CD4-positive, alpha-beta T cell (primary cell): ENCODE data around the gene ERMARD. TPM values are rescaled to one million over a fixed set of nuclear protein-coding genes. Genes with fewer than 3 reads are reported as not detected.

Experiments
- ATAC-seq: fragments of 200-7000 bp; cut with Tn5 transposase; one replicate; pipeline ENCODE4 v1.10.0; 2022; ENCODE audit warnings: mild to moderate bottlenecking; ENCODE audit not compliant: poor library complexity
- CTCF ChIA-PET: fragments of 350-600 bp; sonication (Branson Sonifier 250); formaldehyde crosslinking; loops from one replicate; lab custom pipeline; 2021; ENCODE audit warnings: antibody characterized with exemption, inconsistent platforms; lab: Charles Lee
- POLR2A ChIA-PET: fragments of 350-600 bp; sonication (Branson Sonifier 250); formaldehyde crosslinking; loops from one replicate; lab custom pipeline; 2021; ENCODE audit warnings: antibody characterized with exemption, inconsistent platforms; lab: Charles Lee
- DNase-seq, 14 experiments: peaks; one replicate each; pipeline ENCODE4 v3.0.0-alpha.2; 2013 to 2020; ENCODE audit warnings: mixed read lengths in 2 of 14
- H3K27ac ChIP-seq, 2 donors: one replicate each; pipeline versions ENCODE4 v1.5.1 to v1.7.0; 2013; ENCODE audit warnings: low read length in 2 of 2, low read depth in 1 of 2, mild to moderate bottlenecking in 1 of 2
- H3K27me3 ChIP-seq, 2 experiments: 1 replicate in 1 of 2; 2 replicates in 1 of 2; pipeline versions ENCODE4 v1.6.1 to v1.7.0; 2013; ENCODE audit warnings: low read length in 2 of 2, control low read depth in 1 of 2, mild to moderate bottlenecking in 1 of 2, moderate library complexity in 1 of 2; ENCODE audit not compliant: insufficient read depth in 2 of 2, control insufficient read depth in 1 of 2
- H3K36me3 ChIP-seq: one replicate; pipeline ENCODE4 v1.6.1; 2013; ENCODE audit warnings: low read length, control low read depth; ENCODE audit not compliant: insufficient read depth
- H3K4me1 ChIP-seq: one replicate; pipeline ENCODE4 v1.6.1; 2013; ENCODE audit warnings: low read length, control low read depth; ENCODE audit not compliant: insufficient read depth
- H3K4me3 ChIP-seq: one replicate; pipeline ENCODE4 v1.5.1; 2013; ENCODE audit warnings: mild to moderate bottlenecking, low read length, moderate library complexity
- H3K9me3 ChIP-seq, 2 experiments: 1 replicate in 1 of 2; 2 replicates in 1 of 2; pipeline versions ENCODE4 v1.6.1 to v1.7.0; 2013; ENCODE audit warnings: low read length in 2 of 2, mild to moderate bottlenecking in 2 of 2, control low read depth in 1 of 2, moderate library complexity in 1 of 2; ENCODE audit not compliant: control insufficient read depth in 1 of 2, insufficient read depth in 1 of 2
- H3K27ac Mint-ChIP-seq: one replicate; pipeline ENCODE4 v1.8.0; 2020; ENCODE audit warnings: mixed read lengths
- H3K27me3 Mint-ChIP-seq: one replicate; pipeline ENCODE4 v1.8.0; 2021; ENCODE audit warnings: mixed read lengths
- H3K36me3 Mint-ChIP-seq: one replicate; pipeline ENCODE4 v1.8.0; 2021; ENCODE audit warnings: low read depth, mixed read lengths
- H3K4me1 Mint-ChIP-seq: one replicate; pipeline ENCODE4 v1.8.0; 2021; ENCODE audit warnings: low read depth, mixed read lengths
- H3K4me3 Mint-ChIP-seq: one replicate; pipeline ENCODE4 v1.8.0; 2020; ENCODE audit warnings: mild to moderate bottlenecking, mixed read lengths
- H3K9me3 Mint-ChIP-seq: one replicate; pipeline ENCODE4 v1.8.0; 2020; ENCODE audit warnings: mixed read lengths
- intact Hi-C, 2 experiments: fragments of 100-400 bp; cut with DNase I in 1 of 2; cut with micrococcal nuclease in 1 of 2; formaldehyde crosslinking; loops; one replicate each; pipeline versions ENCODE4 v1.15.1 to v1.9.0; 2023 to 2025; cut with DNase I, micrococcal nuclease
- polyA plus RNA-seq, 2 donors: library from polyadenylated mRNA; unstranded; fragments of 120-200 nt; gene quantifications; one replicate each; pipeline ENCODE4 v1.2.1, GENCODE V29; 2013
- total RNA-seq, 174 experiments: library from RNA in 2 of 174; stranded (reverse) in 2 of 174; gene quantifications; one replicate each; pipeline ENCODE4 v1.2.3 and lab custom pipeline; 2021 to 2026
- TF ChIP-seq, protein P1 (sequence below): fragments of 200-600 bp; IDR thresholded peaks from one replicate; pipeline ENCODE4 v1.8.0; 2022; ENCODE audit warnings: antibody characterized with exemption, mild to moderate bottlenecking

Gene ERMARD
- total RNA-seq = 10 to 100 TPM; 24.2 to 26.2 TPM
- 23.2 TPM for polyA plus RNA-seq (2013, experiment 1 of 2)
- 28.6 TPM for polyA plus RNA-seq (2013, experiment 2 of 2)
- 11.4 to 54.2 (median 29.3) reads per million in 172 experiments for total RNA-seq (lab: John Stamatoyannopoulos, UW)

DNA sequence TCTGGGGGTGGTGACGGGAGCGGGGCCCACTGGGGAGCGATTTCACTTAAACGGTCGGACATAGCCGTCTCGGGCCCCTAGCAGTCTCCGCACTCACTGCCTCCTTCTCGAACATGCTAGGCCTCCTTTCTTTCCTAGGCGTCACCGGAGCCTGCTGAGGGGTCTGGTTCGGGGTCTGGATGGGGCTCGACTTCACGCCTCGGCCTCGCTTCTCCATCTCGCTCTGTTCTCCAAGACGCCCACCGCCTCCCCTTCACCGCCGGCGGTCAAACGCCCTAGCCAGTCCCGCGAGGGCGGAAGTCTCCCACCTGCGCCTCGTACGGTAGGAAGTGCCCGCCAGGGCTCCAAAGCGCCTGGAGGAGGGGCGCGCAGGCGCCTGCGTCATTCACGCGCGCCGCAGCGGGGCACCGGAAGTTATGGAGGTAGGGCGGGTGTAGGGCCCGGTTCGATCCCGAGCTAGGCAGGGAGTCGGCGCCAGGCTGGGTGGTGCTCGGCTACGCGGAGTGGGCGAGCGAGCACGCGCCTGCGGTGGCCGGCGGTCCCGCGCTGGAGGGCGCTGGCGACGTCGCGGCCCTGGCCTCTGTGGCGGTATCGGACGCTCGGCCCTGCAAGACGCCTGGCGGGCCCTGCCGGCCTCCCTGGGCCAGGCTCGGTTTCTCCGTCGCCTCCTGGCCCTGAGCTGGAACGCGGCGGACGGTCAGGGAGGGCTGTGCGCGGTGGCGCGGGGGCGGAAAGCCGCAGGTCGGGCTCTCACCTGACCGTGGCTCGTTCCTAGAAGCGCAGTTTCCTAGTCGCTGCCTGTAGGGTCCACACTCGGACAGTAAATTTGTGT is at the start of gene ERMARD, which contains the start of gene DYNLT2:
Gene ERMARD, plus strand, starts transcription at position 381 of the 832 bp plus-strand sequence. Its CDS starts 36 bp downstream, at position 417.
Gene DYNLT2, minus strand, starts transcription at position 331 of the 832 bp plus-strand sequence. Its CDS starts 114 bp downstream, at position 217.
- H3K4me3 Mint-ChIP-seq = peak within 1 kb of the TSS; percentile 99
- peak within 1 kb of the TSS; percentile 92 to 94 for H3K27ac ChIP-seq
- no peaks in the 10 kb centered on the region for H3K27me3 Mint-ChIP-seq
- no peaks in the 10 kb centered on the region for H3K27me3 ChIP-seq
- TF ChIP-seq, protein P1, sequence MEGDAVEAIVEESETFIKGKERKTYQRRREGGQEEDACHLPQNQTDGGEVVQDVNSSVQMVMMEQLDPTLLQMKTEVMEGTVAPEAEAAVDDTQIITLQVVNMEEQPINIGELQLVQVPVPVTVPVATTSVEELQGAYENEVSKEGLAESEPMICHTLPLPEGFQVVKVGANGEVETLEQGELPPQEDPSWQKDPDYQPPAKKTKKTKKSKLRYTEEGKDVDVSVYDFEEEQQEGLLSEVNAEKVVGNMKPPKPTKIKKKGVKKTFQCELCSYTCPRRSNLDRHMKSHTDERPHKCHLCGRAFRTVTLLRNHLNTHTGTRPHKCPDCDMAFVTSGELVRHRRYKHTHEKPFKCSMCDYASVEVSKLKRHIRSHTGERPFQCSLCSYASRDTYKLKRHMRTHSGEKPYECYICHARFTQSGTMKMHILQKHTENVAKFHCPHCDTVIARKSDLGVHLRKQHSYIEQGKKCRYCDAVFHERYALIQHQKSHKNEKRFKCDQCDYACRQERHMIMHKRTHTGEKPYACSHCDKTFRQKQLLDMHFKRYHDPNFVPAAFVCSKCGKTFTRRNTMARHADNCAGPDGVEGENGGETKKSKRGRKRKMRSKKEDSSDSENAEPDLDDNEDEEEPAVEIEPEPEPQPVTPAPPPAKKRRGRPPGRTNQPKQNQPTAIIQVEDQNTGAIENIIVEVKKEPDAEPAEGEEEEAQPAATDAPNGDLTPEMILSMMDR = no peak
- peaks cover 39% of the 10 kb centered on the region for H3K4me1 Mint-ChIP-seq
- H3K4me3 ChIP-seq = peak within 1 kb of the TSS; percentile 87
- ChIA-PET POLR2A (interaction anchor here (0.6 to 5.6 kb wide), 20 partner anchors 11 to 862 kb away, joined by 3 to 111 read pairs (median 4); partner anchors contain the start of genes C6orf120, PDCD2, PHF10 and PSMB1), CTCF (interaction anchor here (1.0 to 1.3 kb wide), 5 partner anchors 22 to 538 kb away, joined by 3 to 6 read pairs (median 4); partner anchors contain the start of genes C6orf120 and WDR27)
- no peaks in the 10 kb centered on the region for H3K9me3 Mint-ChIP-seq
- intact Hi-C loops = loop anchor here (1.0 to 10.0 kb wide), 7 partner anchors 27 to 857 kb away; partner anchors contain the start of genes C6orf120 (in 2 of the 2), TBP (in 2 of the 2), WDR27 (in 2 of the 2) and FAM120B (in 1 of the 2)
- peaks cover 14% of the 10 kb centered on the region for H3K4me1 ChIP-seq
- H3K36me3 ChIP-seq = peaks cover 2% of the 10 kb centered on the region
- ATAC-seq (peak; percentile 93), DNase-seq (peak; percentile 85 to 96 (median 91))
- H3K9me3 ChIP-seq = no peaks in the 10 kb centered on the region
- peaks cover 14% of the 10 kb centered on the region for H3K36me3 Mint-ChIP-seq
- H3K27ac Mint-ChIP-seq = peak within 1 kb of the TSS; percentile 100

DNA sequence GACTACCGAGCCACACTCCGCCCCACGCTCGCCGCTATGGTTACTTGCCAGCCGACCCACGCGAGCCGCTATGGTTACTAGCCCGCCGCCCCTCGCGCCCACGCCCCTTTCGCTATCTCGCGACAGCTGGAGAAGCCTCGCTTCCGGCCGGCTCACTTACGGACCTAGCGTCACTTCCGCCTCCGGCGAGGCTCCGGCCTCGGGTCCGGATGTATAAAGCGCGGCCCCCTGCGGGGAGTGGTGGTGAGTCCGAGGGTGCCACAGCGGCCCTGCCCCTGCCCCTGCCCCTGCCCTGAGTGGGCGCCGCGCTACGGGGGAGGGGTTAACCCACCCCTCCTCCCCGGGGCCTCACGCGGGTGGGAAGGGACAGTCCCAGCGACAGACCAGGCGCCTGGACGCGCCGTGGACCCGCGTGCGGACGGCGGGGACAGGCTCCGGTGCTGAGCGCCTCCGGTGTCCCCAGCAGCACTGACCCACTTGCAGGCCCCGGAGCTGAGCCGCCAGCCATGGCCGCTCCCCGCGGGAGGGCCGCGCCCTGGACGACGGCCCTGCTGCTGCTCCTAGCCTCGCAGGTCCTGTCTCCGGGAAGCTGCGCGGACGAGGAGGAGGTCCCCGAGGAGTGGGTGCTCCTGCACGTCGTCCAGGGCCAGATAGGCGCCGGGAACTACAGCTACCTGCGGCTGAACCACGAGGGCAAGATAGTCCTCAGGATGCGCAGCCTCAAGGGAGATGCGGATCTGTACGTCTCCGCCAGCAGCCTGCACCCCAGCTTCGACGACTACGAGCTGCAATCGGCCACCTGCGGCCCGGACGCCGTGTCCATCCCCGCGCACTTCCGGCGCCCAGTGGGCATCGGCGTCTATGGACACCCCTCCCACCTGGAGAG is 49.2 kb upstream of the ERMARD start, which contains the start of the genes C6orf120 and WDR27:
Gene C6orf120, plus strand, starts transcription at position 173 of the 886 bp plus-strand sequence. Its CDS starts 334 bp downstream, at position 507.
Gene WDR27, minus strand, starts transcription at position 76 of the 886 bp plus-strand sequence. CDS start 13,024 bp downstream, outside the sequence.
- TF ChIP-seq, protein P1 = no peak
- DNase-seq (peak; percentile 92 to 98 (median 96)), ATAC-seq (peak; percentile 85)
- H3K4me3 ChIP-seq = peak within 1 kb of the TSS; percentile 83
- H3K36me3 ChIP-seq = peaks cover 8% of the 10 kb centered on the region
- CTCF ChIA-PET = interaction anchor here (1.0 to 2.8 kb wide), 7 partner anchors 15 to 882 kb away, joined by 3 to 11 read pairs (median 5); partner anchors contain the start of genes DYNLT2 and ERMARD
- H3K36me3 Mint-ChIP-seq = peaks cover 48% of the 10 kb centered on the region
- H3K4me1 ChIP-seq = peaks cover 21% of the 10 kb centered on the region
- no peaks in the 10 kb centered on the region for H3K9me3 Mint-ChIP-seq
- H3K4me3 Mint-ChIP-seq = peak within 1 kb of the TSS; percentile 98
- no peaks in the 10 kb centered on the region for H3K9me3 ChIP-seq
- H3K27ac Mint-ChIP-seq = peak within 1 kb of the TSS; percentile 99
- H3K27me3 Mint-ChIP-seq = no peaks in the 10 kb centered on the region
- POLR2A ChIA-PET = interaction anchor here (0.7 to 5.7 kb wide), 14 partner anchors 8 to 882 kb away, joined by 3 to 230 read pairs (median 6); partner anchors contain the start of genes DYNLT2, ERMARD, PDCD2 and PHF10
- intact Hi-C loops = loop anchor here (1.0 to 5.0 kb wide), 8 partner anchors 21 to 851 kb away; partner anchors contain the start of genes DYNLT2 (in 1 of the 2), ERMARD (in 1 of the 2), FAM120B (in 1 of the 2) and PSMB1 (in 1 of the 2)
- H3K27ac ChIP-seq = peak within 1 kb of the TSS; percentile 87 to 92
- no peaks in the 10 kb centered on the region for H3K27me3 ChIP-seq
- peaks cover 74% of the 10 kb centered on the region for H3K4me1 Mint-ChIP-seq
